ENCODE measurements around the gene OTUB2.
"Not testable (repeated sequence)": the region's sequence is repeated elsewhere in the genome, so short reads cannot be mapped to it uniquely, and the experiment has no call there.

Gene OTUB2

GRCh38 chr14:94054401-94054800 is 28.3 kb downstream of the OTUB2 start:
- in situ Hi-C loops (cut with MboI; ENCODE audit: low sequenced_read_pairs), result no loop called here

GRCh38 chr14:94054936-94055335 is 28.8 kb downstream of the OTUB2 start:
- in situ Hi-C loops (cut with MboI; ENCODE audit: low sequenced_read_pairs), result no loop called here

GRCh38 chr14:94056579-94057308 is 30.6 kb downstream of the OTUB2 start:
- in situ Hi-C loops (cut with MboI; ENCODE audit: low sequenced_read_pairs), result no loop called here

GRCh38 chr14:94058128-94058673 is 32.1 kb downstream of the OTUB2 start:
- in situ Hi-C loops (cut with MboI; ENCODE audit: low sequenced_read_pairs), result no loop called here

- in situ Hi-C loops (cut with MboI; ENCODE audit: low sequenced_read_pairs), result no loop called here
Observed at GRCh38 chr14:94058674-94059138, 32.6 kb downstream of the OTUB2 start.

GRCh38 chr14:94059998-94060397 is 33.9 kb downstream of the OTUB2 start:
- in situ Hi-C loops (cut with MboI; ENCODE audit: low sequenced_read_pairs), result no loop called here

- in situ Hi-C loops (cut with MboI; ENCODE audit: low sequenced_read_pairs), result no loop called here
Observed at GRCh38 chr14:94062344-94062940, 36.3 kb downstream of the OTUB2 start.

GRCh38 chr14:94066089-94066676 is 40.0 kb downstream of the OTUB2 start:
- in situ Hi-C loops (cut with MboI; ENCODE audit: low sequenced_read_pairs), result no loop called here

GRCh38 chr14:94072076-94072475 is 45.9 kb downstream of the OTUB2 start:
- in situ Hi-C loops (cut with MboI; ENCODE audit: low sequenced_read_pairs), result not testable (repeated sequence)

GRCh38 chr14:94074534-94074933 is 48.4 kb downstream of the OTUB2 start:
- in situ Hi-C loops (cut with MboI; ENCODE audit: low sequenced_read_pairs), result no loop called here

- in situ Hi-C loops (cut with MboI; ENCODE audit: low sequenced_read_pairs), result no loop called here
Observed at GRCh38 chr14:94075008-94075407, 48.9 kb downstream of the OTUB2 start.

- in situ Hi-C loops (cut with MboI; ENCODE audit: low sequenced_read_pairs), result no loop called here
Observed at GRCh38 chr14:94077111-94077821, 51.1 kb downstream of the OTUB2 start.

- in situ Hi-C loops (cut with MboI; ENCODE audit: low sequenced_read_pairs), result no loop called here
Observed at GRCh38 chr14:94077823-94078222, 51.7 kb downstream of the OTUB2 start.

- in situ Hi-C loops (cut with MboI; ENCODE audit: low sequenced_read_pairs), result no loop called here
Observed at GRCh38 chr14:94079891-94080620, 53.9 kb downstream of the OTUB2 start.

GRCh38 chr14:94080621-94081385 is 54.7 kb downstream of the OTUB2 start, which contains the start of the genes DDX24 and IFI27L1:
TSS of gene DDX24 (minus strand) at chr14:94081202. CDS start at chr14:94079742, 1,460 bp downstream.
TSS of gene IFI27L1 (plus strand) at chr14:94081310. CDS start at chr14:94096938, 15,628 bp downstream.
- in situ Hi-C loops (cut with MboI; ENCODE audit: low sequenced_read_pairs), result no loop called here

- in situ Hi-C loops (cut with MboI; ENCODE audit: low sequenced_read_pairs), result no loop called here
Observed at GRCh38 chr14:94081386-94081820, 55.3 kb downstream of the OTUB2 start.

GRCh38 chr14:94087891-94088290 is 61.8 kb downstream of the OTUB2 start:
- in situ Hi-C loops (cut with MboI; ENCODE audit: low sequenced_read_pairs), result no loop called here

- in situ Hi-C loops (cut with MboI; ENCODE audit: low sequenced_read_pairs), result no loop called here
Observed at GRCh38 chr14:94088516-94088915, 62.4 kb downstream of the OTUB2 start.

- in situ Hi-C loops (cut with MboI; ENCODE audit: low sequenced_read_pairs), result no loop called here
Observed at GRCh38 chr14:94089479-94089878, 63.3 kb downstream of the OTUB2 start.

- in situ Hi-C loops (cut with MboI; ENCODE audit: low sequenced_read_pairs), result no loop called here
Observed at GRCh38 chr14:94093418-94093817, 67.3 kb downstream of the OTUB2 start.
